Transverse colon (tissue), 4 donors: Measurements from ENCODE around the gene COQ2. TPM values are rescaled to one million over a fixed set of nuclear protein-coding genes. Genes with fewer than 3 reads are reported as not detected.

Experiments used
- DNase-seq: peaks from one replicate; pipeline ENCODE4 v3.0.0-alpha.2; 2019
- H3K27ac ChIP-seq, 4 donors: fragments of 200-600 bp; sonication (generic); 2 replicates each; pipeline ENCODE4 v1.5.1; 2016 to 2018; ENCODE audit warnings: inconsistent platforms in 4 of 4
- H3K27me3 ChIP-seq: fragments of 200-600 bp; sonication (generic); 2 replicates; pipeline ENCODE4 v1.5.1; 2017; ENCODE audit warnings: inconsistent platforms
- H3K36me3 ChIP-seq, 4 donors: fragments of 200-600 bp; sonication (generic); 2 replicates each; pipeline ENCODE4 v1.5.1; 2017 to 2019; ENCODE audit warnings: inconsistent platforms in 4 of 4
- H3K4me1 ChIP-seq, 4 donors: fragments of 200-600 bp; sonication (generic); 2 replicates each; pipeline ENCODE4 v1.5.1; 2017 to 2020; ENCODE audit warnings: inconsistent platforms in 4 of 4
- H3K4me3 ChIP-seq, 4 donors: fragments of 200-600 bp; sonication (generic); 1 replicate in 1 of 4; 2 replicates in 3 of 4; pipeline versions ENCODE4 v1.5.1 to v1.6.1; 2017 to 2019; ENCODE audit warnings: inconsistent platforms in 4 of 4
- H3K9me3 ChIP-seq, 2 donors: fragments of 200-600 bp; sonication (generic); 2 replicates each; pipeline ENCODE4 v1.5.1; 2017 to 2019; ENCODE audit warnings: inconsistent platforms in 2 of 2
- EP300 ChIP-seq: sonication (generic); formaldehyde crosslinking; IDR thresholded peaks from one replicate; pipeline ENCODE4 v1.6.1; 2017; ENCODE audit warnings: antibody characterized with exemption, low read depth
- POLR2A ChIP-seq: fragments of 450-650 bp; IDR thresholded peaks from one replicate; pipeline ENCODE4 v1.6.1; 2016; ENCODE audit warnings: antibody characterized with exemption, mild to moderate bottlenecking, moderate library complexity
- POLR2AphosphoS5 ChIP-seq, 3 donors: sonication (generic); formaldehyde crosslinking; IDR thresholded peaks; one replicate each; pipeline ENCODE4 v1.6.1; 2016; ENCODE audit warnings: antibody characterized with exemption in 3 of 3
- WGBS, 2 donors: methylation state at CpG; one replicate each; pipeline ENCODE4 v1.1.5; 2018; ENCODE audit warnings: low coverage in 1 of 2; 5-methylcytosine and 5-hydroxymethylcytosine counted together
- in situ Hi-C, 4 donors: fragments of 200-750 bp; cut with MboI; loops; one replicate each; pipeline versions ENCODE4 v1.15.0 to v1.15.1; 2017; ENCODE audit warnings: low sequenced_read_pairs in 3 of 4, low pct_ligation_motif_present in 1 of 4, low pct_unique_long_range_greater_than_20kb in 1 of 4
- intact Hi-C: fragments of 100-400 bp; cut with DNase I; formaldehyde crosslinking; loops from one replicate; pipeline ENCODE4 v1.15.1; 2023; ENCODE audit warnings: low total_unique reads
- total RNA-seq, 4 donors: library from RNA; depleted of rRNA; stranded (reverse); fragments of >200 nt; gene quantifications; one replicate each; pipeline ENCODE4 v1.1.0, GENCODE V29; 2016
- TF ChIP-seq, protein P1 (sequence below), 5 experiments: fragments of 200-600 bp in 3 of 5; fragments of 450-650 bp in 2 of 5; sonication (generic) in 3 of 5; IDR thresholded peaks; 1 replicate in 2 of 5; 2 replicates in 3 of 5; pipeline ENCODE4 v1.5.1; 2016 to 2017; ENCODE audit warnings: antibody characterized with exemption in 5 of 5, inconsistent platforms in 3 of 5, mild to moderate bottlenecking in 2 of 5, moderate library complexity in 1 of 5

COQ2 gene
- total RNA-seq, 4 donors from 2014 or later, result 0.75 to 14.4 (median 12.2) TPM

DNA sequence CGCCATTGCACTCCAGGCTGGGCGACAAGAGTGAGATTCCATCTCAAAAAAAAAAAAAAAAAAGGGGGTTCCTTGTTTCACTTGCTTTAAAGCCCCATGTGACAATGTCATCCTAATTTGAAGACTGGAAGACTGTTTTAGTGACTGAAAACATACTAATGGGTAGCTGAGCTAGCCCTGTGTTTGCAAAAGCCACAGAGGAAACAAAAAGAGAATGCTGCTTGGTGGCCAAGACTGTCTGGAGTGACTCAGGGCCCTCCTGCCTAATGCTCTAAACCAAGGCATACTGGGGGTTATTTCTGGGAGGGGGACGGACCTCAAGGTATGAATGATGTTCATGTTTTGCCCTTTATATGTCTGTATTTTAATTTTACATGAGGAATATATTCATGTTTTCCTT, 34.1 kb upstream of the COQ2 start:
- H3K9me3 ChIP-seq, result no peaks in the 10 kb centered on the region
- H3K36me3 ChIP-seq, result no peaks in the 10 kb centered on the region
- DNase-seq, result no peak
- TF ChIP-seq POLR2A, result no peak
- no peak for TF ChIP-seq EP300
- no peak for TF ChIP-seq POLR2AphosphoS5 (IDR thresholded peaks at IDR 0.05)
- TF ChIP-seq, protein P1, sequence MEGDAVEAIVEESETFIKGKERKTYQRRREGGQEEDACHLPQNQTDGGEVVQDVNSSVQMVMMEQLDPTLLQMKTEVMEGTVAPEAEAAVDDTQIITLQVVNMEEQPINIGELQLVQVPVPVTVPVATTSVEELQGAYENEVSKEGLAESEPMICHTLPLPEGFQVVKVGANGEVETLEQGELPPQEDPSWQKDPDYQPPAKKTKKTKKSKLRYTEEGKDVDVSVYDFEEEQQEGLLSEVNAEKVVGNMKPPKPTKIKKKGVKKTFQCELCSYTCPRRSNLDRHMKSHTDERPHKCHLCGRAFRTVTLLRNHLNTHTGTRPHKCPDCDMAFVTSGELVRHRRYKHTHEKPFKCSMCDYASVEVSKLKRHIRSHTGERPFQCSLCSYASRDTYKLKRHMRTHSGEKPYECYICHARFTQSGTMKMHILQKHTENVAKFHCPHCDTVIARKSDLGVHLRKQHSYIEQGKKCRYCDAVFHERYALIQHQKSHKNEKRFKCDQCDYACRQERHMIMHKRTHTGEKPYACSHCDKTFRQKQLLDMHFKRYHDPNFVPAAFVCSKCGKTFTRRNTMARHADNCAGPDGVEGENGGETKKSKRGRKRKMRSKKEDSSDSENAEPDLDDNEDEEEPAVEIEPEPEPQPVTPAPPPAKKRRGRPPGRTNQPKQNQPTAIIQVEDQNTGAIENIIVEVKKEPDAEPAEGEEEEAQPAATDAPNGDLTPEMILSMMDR (IDR thresholded peaks at IDR 0.05), result no peak
- intact Hi-C loops, result no loop called here
- no peaks in the 10 kb centered on the region for H3K27me3 ChIP-seq
- no peaks in the 10 kb centered on the region for H3K4me1 ChIP-seq
- H3K4me3 ChIP-seq, result no peak overlapping the region
- WGBS, 2 donors, result 90 to 93% methylated on average over 2 to 3 of the region's 3 CpGs
- no peak overlapping the region for H3K27ac ChIP-seq
- in situ Hi-C loops, result no loop called here

DNA sequence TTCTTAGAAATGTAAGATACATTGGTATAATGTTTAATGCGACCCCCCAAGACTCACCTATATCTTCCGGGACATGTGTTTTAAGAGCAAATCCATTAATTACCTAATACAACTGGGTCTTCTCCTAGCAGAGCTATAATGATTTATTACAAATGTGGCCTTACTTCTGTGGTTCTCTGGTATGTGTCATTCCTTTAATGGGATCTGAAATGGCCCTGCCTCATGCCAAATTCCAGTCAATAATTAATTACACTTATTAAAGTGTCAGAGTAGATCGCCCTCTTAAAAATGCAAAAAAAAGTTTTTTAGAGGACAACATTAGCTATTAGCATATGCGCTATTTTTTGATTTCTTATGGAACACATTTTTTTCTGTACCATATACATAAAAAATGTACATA, 33.1 kb upstream of the COQ2 start:
- Histone ChIP-seq H3K9me3 (no peaks in the 10 kb centered on the region), H3K27me3 (no peaks in the 10 kb centered on the region), H3K36me3 (no peaks in the 10 kb centered on the region), H3K4me1 (no peaks in the 10 kb centered on the region), H3K27ac (no peak overlapping the region), H3K4me3 (no peak overlapping the region)
- no peak for DNase-seq
- intact Hi-C loops (no loop called here), in situ Hi-C loops (no loop called here)
- no peak for TF ChIP-seq POLR2AphosphoS5 (IDR thresholded peaks at IDR 0.05)
- TF ChIP-seq, protein P1 (IDR thresholded peaks at IDR 0.05), result no peak
- WGBS, 2 donors, result 68 to 80% methylated on average over 3 to 4 of the region's 4 CpGs

DNA sequence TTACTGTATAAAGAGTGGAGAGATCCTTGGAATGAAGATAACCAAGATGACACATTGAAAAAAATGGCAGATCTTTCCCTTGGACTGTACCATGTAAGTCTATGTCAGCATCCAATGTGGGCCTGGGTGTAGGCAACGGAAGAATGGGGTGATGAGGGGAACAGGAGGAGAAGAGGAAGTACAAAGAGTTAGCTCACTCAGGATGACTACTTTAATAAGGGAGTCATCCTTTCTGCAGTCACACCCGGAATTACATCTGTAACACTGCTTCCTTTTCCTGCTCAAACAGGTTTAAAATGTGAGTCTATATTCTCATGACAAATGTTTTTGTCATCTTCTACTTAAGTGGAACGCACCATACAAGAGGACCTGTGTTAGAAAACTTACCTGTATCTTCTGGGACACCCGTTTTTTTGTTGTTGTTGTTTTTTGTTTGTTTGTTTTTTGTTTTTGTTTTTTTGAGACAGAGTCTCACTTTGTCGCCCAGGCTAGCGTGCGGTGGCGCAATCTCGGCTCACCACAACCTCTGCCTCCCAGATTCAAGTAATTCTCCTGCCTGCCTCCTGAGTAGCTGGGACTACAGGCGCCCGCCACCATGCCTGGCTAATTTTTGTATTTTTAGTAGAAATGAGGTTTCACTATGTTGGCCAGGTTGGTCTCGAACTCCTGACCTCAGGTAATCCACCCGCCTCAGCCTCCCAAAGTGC, 32.0 kb upstream of the COQ2 start:
- Histone ChIP-seq H3K36me3 (no peaks in the 10 kb centered on the region), H3K9me3 (no peaks in the 10 kb centered on the region), H3K4me1 (no peaks in the 10 kb centered on the region), H3K27me3 (no peaks in the 10 kb centered on the region), H3K4me3 (no peak overlapping the region), H3K27ac (no peak overlapping the region)
- 84 to 90% methylated on average over 9 to 13 of the region's 13 CpGs for WGBS, 2 donors
- intact Hi-C loops (no loop called here), in situ Hi-C loops (no loop called here)
- no peak for DNase-seq
- no peak for TF ChIP-seq POLR2A
- TF ChIP-seq, protein P1 (IDR thresholded peaks at IDR 0.05), result no peak
- no peak for TF ChIP-seq POLR2AphosphoS5 (IDR thresholded peaks at IDR 0.05)
- TF ChIP-seq EP300, result no peak

DNA sequence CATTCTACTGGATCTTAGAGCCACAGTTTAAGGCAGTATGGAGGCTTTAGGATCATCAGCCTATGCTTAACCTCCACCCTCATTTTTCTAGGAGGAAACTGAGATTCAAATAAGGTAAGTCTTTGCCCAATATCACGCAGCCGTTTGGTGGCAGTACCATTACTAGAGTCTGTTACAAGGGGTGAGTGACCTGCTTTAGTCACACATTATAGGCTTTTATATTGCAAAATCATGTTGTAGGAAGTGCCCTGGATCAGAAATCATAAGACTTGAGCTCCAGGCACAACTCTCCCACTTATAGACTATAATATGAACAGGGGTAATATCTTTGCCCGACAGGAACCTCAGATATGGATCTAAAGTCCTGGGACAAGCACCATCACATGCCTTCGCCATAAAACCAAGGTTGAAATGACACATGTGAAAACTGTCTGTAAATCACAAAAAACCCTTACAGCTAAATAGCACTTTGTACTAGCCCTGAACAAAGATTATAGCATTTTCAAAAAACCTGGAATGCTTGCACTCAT, 30.8 kb upstream of the COQ2 start:
- Histone ChIP-seq H3K4me1 (no peaks in the 10 kb centered on the region), H3K27ac (no peak overlapping the region), H3K9me3 (no peaks in the 10 kb centered on the region), H3K4me3 (no peak overlapping the region), H3K27me3 (no peaks in the 10 kb centered on the region), H3K36me3 (no peaks in the 10 kb centered on the region)
- TF ChIP-seq EP300 (no peak), POLR2AphosphoS5 (IDR thresholded peaks at IDR 0.05) (no peak), POLR2A (no peak)
- TF ChIP-seq, protein P1 (IDR thresholded peaks at IDR 0.05), result no peak
- no peak for DNase-seq
- 80 to 96% methylated on average over 3 to 4 of the region's 4 CpGs for WGBS, 2 donors
- intact Hi-C loops, result no loop called here
- in situ Hi-C loops, result no loop called here
